ENCODE results near the gene MICAL2. TPM values are rescaled to one million over a fixed set of nuclear protein-coding genes. Genes with fewer than 3 reads are reported as not detected.

MICAL2 gene
- total RNA-seq, 1 experiment from 2014 or later: 247 TPM

DNA sequence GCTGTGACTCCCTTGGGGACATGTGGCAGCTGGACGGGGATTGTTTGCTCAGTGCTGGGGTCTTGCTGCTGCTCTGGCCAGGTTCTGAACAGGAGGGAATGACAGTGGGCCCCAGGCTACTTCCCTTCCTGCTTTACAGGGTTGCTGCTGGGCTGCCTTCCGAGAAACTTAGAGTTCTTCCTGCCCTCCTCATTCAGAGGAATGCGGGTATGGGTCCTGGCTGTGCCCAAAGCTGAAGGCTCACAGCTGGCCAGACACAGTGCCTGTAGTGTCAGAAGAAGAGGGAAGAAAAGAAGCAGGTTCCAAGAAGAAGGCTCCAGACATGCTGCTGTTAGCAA is 158.7 kb downstream of the MICAL2 start:
- H3K4me1 Mint-ChIP-seq (ENCODE audit: low read depth, unreplicated experiment): peaks cover 30% of the 10 kb centered on the region
- no peaks in the 10 kb centered on the region for H3K27me3 Mint-ChIP-seq (ENCODE audit: insufficient read depth, unreplicated experiment)
- Histone ChIP-seq H3K9me3 (no peaks in the 10 kb centered on the region), H3K36me3 (ENCODE audit: control insufficient read depth, insufficient read depth, low read length) (no peaks in the 10 kb centered on the region), H3K27me3 (replicated peaks; ENCODE audit: control insufficient read depth, insufficient read depth, low read length) (no peaks in the 10 kb centered on the region), H3K4me3 (ENCODE audit: low read depth, low read length) (no peak overlapping the region), H3K4me1 (peaks cover 36% of the 10 kb centered on the region)
- CTCF ChIA-PET: interaction anchor here (1.1 kb wide), 1 partner anchor 13 kb away, joined by 4 read pairs; no protein-coding TSS in a partner anchor
- intact Hi-C loops (cut with micrococcal nuclease; ENCODE audit: unreplicated experiment): loop anchor here (1.0 kb wide), 1 partner anchor 11 kb away; no protein-coding TSS in a partner anchor
- POLR2A ChIA-PET: no interaction called here
- no peak overlapping the region for H3K4me3 Mint-ChIP-seq (ENCODE audit: unreplicated experiment)
- DNase-seq: no peak
- peaks cover 7% of the 10 kb centered on the region for H3K36me3 Mint-ChIP-seq (ENCODE audit: insufficient read depth, unreplicated experiment)
- no TSS peak for BruUV-seq (replicated peaks)
- no peaks in the 10 kb centered on the region for H3K9me3 Mint-ChIP-seq (ENCODE audit: unreplicated experiment)
- H3K27ac Mint-ChIP-seq (ENCODE audit: unreplicated experiment): no peak overlapping the region
- TF ChIP-seq, protein P1, sequence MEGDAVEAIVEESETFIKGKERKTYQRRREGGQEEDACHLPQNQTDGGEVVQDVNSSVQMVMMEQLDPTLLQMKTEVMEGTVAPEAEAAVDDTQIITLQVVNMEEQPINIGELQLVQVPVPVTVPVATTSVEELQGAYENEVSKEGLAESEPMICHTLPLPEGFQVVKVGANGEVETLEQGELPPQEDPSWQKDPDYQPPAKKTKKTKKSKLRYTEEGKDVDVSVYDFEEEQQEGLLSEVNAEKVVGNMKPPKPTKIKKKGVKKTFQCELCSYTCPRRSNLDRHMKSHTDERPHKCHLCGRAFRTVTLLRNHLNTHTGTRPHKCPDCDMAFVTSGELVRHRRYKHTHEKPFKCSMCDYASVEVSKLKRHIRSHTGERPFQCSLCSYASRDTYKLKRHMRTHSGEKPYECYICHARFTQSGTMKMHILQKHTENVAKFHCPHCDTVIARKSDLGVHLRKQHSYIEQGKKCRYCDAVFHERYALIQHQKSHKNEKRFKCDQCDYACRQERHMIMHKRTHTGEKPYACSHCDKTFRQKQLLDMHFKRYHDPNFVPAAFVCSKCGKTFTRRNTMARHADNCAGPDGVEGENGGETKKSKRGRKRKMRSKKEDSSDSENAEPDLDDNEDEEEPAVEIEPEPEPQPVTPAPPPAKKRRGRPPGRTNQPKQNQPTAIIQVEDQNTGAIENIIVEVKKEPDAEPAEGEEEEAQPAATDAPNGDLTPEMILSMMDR (IDR thresholded peaks at IDR 0.05; ENCODE audit: insufficient read depth in 1 of 2, low read depth in 1 of 2, low read length in 1 of 2, severe bottlenecking in 1 of 2, unreplicated experiment in 1 of 2): no peak

DNA sequence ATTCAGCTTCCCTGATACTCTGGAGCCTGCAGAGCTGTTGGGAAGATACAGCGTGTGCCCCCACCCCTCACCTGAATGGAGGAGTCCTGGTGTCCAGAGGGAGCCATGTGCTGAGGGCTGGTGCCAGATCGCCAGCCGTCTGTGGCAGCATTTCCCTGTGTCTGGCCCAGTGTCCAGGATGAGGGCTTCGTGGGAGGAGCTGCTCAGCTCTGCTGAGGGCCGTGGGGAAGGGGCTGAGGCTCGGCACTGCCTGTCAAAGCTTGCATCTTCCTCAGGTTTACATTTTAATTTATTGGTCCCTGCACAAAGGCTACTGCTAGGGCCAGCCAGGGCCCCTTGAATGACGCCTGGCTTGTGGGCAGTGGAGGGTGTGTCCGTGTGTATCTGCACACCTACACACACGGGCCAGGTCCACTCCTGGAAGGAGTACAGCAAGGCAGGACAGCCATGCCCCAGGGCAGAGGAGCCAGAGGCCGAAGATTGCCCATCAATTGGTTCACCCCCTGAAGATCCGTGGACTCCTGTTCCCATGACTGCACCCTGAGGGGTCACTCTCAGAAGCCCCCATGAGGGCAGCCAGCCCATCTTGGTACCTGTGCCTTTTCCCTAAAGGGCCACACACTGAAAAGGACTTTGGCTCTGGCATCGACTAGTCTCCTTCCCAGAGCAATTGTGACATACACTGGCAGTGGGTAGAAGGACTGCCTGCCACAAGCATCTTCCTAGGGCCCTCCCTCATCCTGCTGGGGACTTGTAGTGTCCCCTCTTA is 159.2 kb downstream of the MICAL2 start:
- Histone ChIP-seq H3K27me3 (replicated peaks; ENCODE audit: control insufficient read depth, insufficient read depth, low read length) (no peaks in the 10 kb centered on the region), H3K4me1 (peaks cover 36% of the 10 kb centered on the region), H3K4me3 (ENCODE audit: low read depth, low read length) (no peak overlapping the region), H3K36me3 (ENCODE audit: control insufficient read depth, insufficient read depth, low read length) (no peaks in the 10 kb centered on the region; the same call in 1 of the 2 replicates), H3K9me3 (no peaks in the 10 kb centered on the region)
- no peak overlapping the region for H3K27ac Mint-ChIP-seq (ENCODE audit: unreplicated experiment)
- H3K27me3 Mint-ChIP-seq (ENCODE audit: insufficient read depth, unreplicated experiment): no peaks in the 10 kb centered on the region
- CTCF ChIA-PET: interaction anchor here (1.1 kb wide), 1 partner anchor 12 kb away, joined by 4 read pairs; no protein-coding TSS in a partner anchor
- BruUV-seq (replicated peaks): no TSS peak
- H3K4me1 Mint-ChIP-seq (ENCODE audit: low read depth, unreplicated experiment): peaks cover 31% of the 10 kb centered on the region
- DNase-seq: no peak
- H3K36me3 Mint-ChIP-seq (ENCODE audit: insufficient read depth, unreplicated experiment): peaks cover 11% of the 10 kb centered on the region
- intact Hi-C loops (cut with micrococcal nuclease; ENCODE audit: unreplicated experiment): loop anchor here (1.0 kb wide), 1 partner anchor 11 kb away; no protein-coding TSS in a partner anchor
- TF ChIP-seq, protein P1 (IDR thresholded peaks at IDR 0.05; ENCODE audit: insufficient read depth in 1 of 2, low read depth in 1 of 2, low read length in 1 of 2, severe bottlenecking in 1 of 2, unreplicated experiment in 1 of 2): no peak
- no peaks in the 10 kb centered on the region for H3K9me3 Mint-ChIP-seq (ENCODE audit: unreplicated experiment)
- POLR2A ChIA-PET: no interaction called here
- no peak overlapping the region for H3K4me3 Mint-ChIP-seq (ENCODE audit: unreplicated experiment)

DNA sequence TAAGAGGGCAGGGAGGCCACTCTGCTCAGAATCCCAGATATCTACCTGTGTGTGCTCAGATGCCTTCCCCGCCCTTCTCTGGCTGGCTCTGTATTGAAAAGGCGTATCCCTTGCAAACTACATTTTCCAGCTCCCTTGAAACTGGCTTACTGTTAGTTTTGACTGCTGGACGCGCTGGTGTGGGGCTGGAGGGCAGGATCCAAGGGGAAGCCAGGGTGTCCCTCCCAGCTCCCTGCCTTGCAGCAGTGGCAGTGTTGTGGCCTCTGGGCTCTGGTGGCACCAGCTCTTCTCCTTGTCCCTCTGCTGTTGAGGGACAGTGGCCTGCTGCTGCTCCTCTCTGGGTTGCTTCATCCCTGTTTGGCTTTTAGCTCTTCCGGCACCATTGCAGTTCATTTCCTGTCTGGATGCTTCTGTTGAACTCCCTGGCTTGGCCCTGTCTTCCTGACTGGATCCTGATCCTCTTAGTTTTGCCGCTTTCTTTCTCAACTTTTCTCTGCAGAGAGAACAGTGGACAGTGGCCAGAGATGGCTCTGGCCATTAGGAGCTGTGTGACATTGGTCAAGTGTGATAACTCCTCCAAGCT is 159.9 kb downstream of the MICAL2 start:
- CTCF ChIA-PET: no interaction called here
- no TSS peak for BruUV-seq (replicated peaks)
- POLR2A ChIA-PET: no interaction called here

More for the DNA sequence above, 159.9 kb downstream of the MICAL2 start:
- no peak for DNase-seq
- Histone ChIP-seq H3K27me3 (replicated peaks; ENCODE audit: control insufficient read depth, insufficient read depth, low read length) (no peaks in the 10 kb centered on the region), H3K4me3 (ENCODE audit: low read depth, low read length) (no peak overlapping the region), H3K36me3 (ENCODE audit: control insufficient read depth, insufficient read depth, low read length) (no peaks in the 10 kb centered on the region; the same call in 1 of the 2 replicates), H3K9me3 (no peaks in the 10 kb centered on the region), H3K4me1 (peaks cover 36% of the 10 kb centered on the region)
- H3K9me3 Mint-ChIP-seq (ENCODE audit: unreplicated experiment): no peaks in the 10 kb centered on the region
- H3K27ac Mint-ChIP-seq (ENCODE audit: unreplicated experiment): peak overlapping the region; percentile 80
- H3K36me3 Mint-ChIP-seq (ENCODE audit: insufficient read depth, unreplicated experiment): peaks cover 17% of the 10 kb centered on the region
- TF ChIP-seq, protein P1 (IDR thresholded peaks at IDR 0.05; ENCODE audit: insufficient read depth in 1 of 2, low read depth in 1 of 2, low read length in 1 of 2, severe bottlenecking in 1 of 2, unreplicated experiment in 1 of 2): no peak
- peaks cover 31% of the 10 kb centered on the region for H3K4me1 Mint-ChIP-seq (ENCODE audit: low read depth, unreplicated experiment)
- H3K27me3 Mint-ChIP-seq (ENCODE audit: insufficient read depth, unreplicated experiment): no peaks in the 10 kb centered on the region
- intact Hi-C loops (cut with micrococcal nuclease; ENCODE audit: unreplicated experiment): no loop called here
- no peak overlapping the region for H3K4me3 Mint-ChIP-seq (ENCODE audit: unreplicated experiment)

Data from Caco-2 (cell line).